HFFc6 (cell line): ENCODE results near the gene LRGUK. TPM values are rescaled to one million over a fixed set of nuclear protein-coding genes. Genes with fewer than 3 reads are reported as not detected.

Source experiments
- DNase-seq: peaks from one replicate; pipeline ENCODE4 v3.0.0-alpha.2; 2018
- H3K27ac Mint-ChIP-seq: 2 replicates; pipeline ENCODE4 v1.8.0; 2020; ENCODE audit warnings: mild to moderate bottlenecking, mixed read lengths
- H3K27me3 Mint-ChIP-seq: 2 replicates; pipeline ENCODE4 v1.8.0; 2021; ENCODE audit warnings: mild to moderate bottlenecking, moderate library complexity, mixed read lengths; ENCODE audit not compliant: insufficient read depth
- H3K36me3 Mint-ChIP-seq: 2 replicates; pipeline ENCODE4 v1.8.0; 2021; ENCODE audit warnings: low read depth, mixed read lengths
- H3K4me1 Mint-ChIP-seq: 2 replicates; pipeline ENCODE4 v1.8.0; 2020; ENCODE audit warnings: low read depth, mixed read lengths
- H3K4me3 Mint-ChIP-seq: 2 replicates; pipeline ENCODE4 v1.8.0; 2020; ENCODE audit warnings: mild to moderate bottlenecking, moderate library complexity, mixed read lengths
- H3K9me3 Mint-ChIP-seq: 2 replicates; pipeline ENCODE4 v1.8.0; 2020; ENCODE audit warnings: mild to moderate bottlenecking, mixed read lengths
- total RNA-seq, 6 experiments: library from RNA; stranded (reverse); fragmentation: NEBNext Ultra II Directional; extraction: Animal tissue kit (Norgen Biotek cat#: 25700); gene quantifications; 2 replicates in 1 of 6; 3 replicates in 5 of 6; pipeline ENCODE4 v1.2.3, GENCODE V29; 2021
- TF ChIP-seq, protein P1 (sequence below): fragments of 200-600 bp; sonication (generic); IDR thresholded peaks from 2 replicates; pipeline ENCODE4 v1.5.0; 2021; ENCODE audit warnings: antibody characterized with exemption, mild to moderate bottlenecking

Gene LRGUK
- total RNA-seq, 6 experiments from 2014 or later, result 0.07 to 0.32 (median 0.10) TPM; not detected in 3

DNA sequence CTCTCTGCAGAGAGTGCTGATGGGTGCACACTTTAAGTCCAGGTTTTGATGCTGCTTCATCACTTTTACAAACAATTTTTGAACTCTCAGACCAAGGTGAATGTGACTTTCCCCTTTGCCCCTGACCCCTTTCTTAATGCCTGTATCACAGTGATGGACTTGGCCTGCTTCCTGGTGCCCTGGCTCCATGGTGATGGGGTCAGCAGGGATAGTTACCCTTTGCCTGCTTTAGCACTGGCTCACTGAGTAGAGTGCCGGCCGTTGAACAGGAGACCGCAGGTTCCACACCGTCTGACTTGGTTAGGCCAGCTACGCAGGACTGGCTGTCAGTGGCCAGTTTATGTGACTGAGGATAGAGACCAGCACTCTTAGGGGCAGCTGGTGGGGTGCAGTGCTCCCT is 40.1 kb downstream of the LRGUK start:
- H3K27me3 Mint-ChIP-seq, result peaks cover 10% of the 10 kb centered on the region

DNA sequence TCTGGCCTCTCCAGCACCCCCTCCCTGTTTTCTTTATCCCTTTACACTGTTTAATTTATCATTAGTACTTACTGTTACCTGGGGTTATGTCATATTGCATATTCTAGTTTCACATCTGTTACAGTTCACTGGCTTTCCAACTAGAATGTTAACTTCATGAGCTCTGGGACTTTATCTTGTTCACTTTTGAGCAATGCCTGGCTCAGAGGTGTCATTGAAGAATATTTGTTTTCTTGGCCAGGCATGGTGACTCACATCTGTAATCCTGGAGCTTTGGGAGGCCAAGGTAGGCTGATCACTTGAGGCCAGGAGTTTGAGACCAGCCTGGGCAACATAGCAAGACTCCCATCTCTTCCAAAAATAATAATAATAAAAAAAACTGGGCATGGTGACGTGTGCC is 40.7 kb downstream of the LRGUK start:
- TF ChIP-seq, protein P1, sequence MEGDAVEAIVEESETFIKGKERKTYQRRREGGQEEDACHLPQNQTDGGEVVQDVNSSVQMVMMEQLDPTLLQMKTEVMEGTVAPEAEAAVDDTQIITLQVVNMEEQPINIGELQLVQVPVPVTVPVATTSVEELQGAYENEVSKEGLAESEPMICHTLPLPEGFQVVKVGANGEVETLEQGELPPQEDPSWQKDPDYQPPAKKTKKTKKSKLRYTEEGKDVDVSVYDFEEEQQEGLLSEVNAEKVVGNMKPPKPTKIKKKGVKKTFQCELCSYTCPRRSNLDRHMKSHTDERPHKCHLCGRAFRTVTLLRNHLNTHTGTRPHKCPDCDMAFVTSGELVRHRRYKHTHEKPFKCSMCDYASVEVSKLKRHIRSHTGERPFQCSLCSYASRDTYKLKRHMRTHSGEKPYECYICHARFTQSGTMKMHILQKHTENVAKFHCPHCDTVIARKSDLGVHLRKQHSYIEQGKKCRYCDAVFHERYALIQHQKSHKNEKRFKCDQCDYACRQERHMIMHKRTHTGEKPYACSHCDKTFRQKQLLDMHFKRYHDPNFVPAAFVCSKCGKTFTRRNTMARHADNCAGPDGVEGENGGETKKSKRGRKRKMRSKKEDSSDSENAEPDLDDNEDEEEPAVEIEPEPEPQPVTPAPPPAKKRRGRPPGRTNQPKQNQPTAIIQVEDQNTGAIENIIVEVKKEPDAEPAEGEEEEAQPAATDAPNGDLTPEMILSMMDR, result no peak
- no peaks in the 10 kb centered on the region for H3K36me3 Mint-ChIP-seq
- H3K4me3 Mint-ChIP-seq, result no peak overlapping the region
- no peak for DNase-seq
- no peaks in the 10 kb centered on the region for H3K4me1 Mint-ChIP-seq
- no peak overlapping the region for H3K27ac Mint-ChIP-seq
- H3K27me3 Mint-ChIP-seq, result peaks cover 10% of the 10 kb centered on the region
- H3K9me3 Mint-ChIP-seq, result no peaks in the 10 kb centered on the region

More for the DNA sequence above, 40.1 kb downstream of the LRGUK start:
- Mint-ChIP-seq H3K27ac (no peak overlapping the region), H3K4me3 (no peak overlapping the region), H3K36me3 (no peaks in the 10 kb centered on the region), H3K4me1 (no peaks in the 10 kb centered on the region), H3K9me3 (no peaks in the 10 kb centered on the region)
- DNase-seq, result no peak
- TF ChIP-seq, protein P1, result no peak

DNA sequence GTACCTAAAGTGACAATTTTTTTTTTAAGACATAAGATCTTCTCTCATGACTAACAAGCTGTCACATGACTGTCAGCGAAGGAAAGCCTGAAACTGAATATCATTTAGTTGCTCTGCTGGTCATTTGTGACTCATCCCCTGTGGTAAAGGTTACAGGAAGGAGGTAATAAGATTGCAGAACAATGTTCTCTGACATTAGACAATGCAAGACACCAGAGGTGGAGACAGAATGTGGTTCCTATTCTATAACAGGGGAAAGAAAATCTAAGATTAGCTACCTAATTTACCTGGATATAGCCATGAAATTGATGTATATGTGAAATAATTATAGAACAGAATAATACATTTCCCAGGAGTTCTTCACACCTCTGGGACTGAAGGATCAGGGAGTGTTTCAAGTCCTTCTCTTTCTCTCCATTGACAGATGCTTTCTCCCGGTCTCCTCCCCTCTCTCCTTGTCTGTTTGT is 47.7 kb downstream of the LRGUK start:
- no peaks in the 10 kb centered on the region for H3K36me3 Mint-ChIP-seq
- TF ChIP-seq, protein P1, result no peak
- H3K4me3 Mint-ChIP-seq, result peak overlapping the region; percentile 7; the same call in 1 of the 2 replicates
- peak; percentile 83 for DNase-seq
- H3K4me1 Mint-ChIP-seq, result peaks cover 23% of the 10 kb centered on the region
- H3K27me3 Mint-ChIP-seq, result peaks cover 8% of the 10 kb centered on the region
- H3K9me3 Mint-ChIP-seq, result no peaks in the 10 kb centered on the region
- no peak overlapping the region for H3K27ac Mint-ChIP-seq

DNA sequence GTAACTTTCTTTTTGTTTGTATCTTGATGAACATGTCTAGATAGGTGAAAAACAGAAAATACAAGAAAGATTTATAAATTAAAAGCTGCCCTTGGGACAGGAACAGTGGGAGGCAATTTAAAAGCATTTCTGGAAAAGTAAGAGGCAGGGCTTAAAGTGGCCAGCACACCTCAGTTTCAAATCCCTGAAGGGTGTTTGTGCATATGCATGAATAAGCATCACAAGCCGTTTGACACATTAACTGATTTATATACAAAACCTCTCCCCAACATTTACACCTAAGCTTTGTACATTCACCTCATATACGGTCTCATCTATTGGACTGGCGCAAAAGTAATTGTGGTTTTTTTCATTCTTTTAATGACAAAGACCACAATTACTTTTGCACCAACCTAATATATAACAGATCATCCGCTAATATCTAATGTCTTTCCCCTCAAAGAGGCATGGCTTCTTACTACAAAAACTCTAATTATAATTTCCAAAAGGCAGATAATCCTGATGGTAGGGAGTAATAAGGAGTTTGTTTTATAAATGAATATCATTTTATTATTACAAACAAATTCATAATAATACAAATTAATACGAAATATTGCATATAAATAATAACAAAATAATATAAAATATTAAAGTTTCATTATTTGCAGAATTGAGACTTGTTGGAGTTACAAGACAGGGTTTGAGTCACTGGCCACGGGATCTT is 48.3 kb downstream of the LRGUK start:
- no peaks in the 10 kb centered on the region for H3K36me3 Mint-ChIP-seq
- TF ChIP-seq, protein P1, result no peak

DNA sequence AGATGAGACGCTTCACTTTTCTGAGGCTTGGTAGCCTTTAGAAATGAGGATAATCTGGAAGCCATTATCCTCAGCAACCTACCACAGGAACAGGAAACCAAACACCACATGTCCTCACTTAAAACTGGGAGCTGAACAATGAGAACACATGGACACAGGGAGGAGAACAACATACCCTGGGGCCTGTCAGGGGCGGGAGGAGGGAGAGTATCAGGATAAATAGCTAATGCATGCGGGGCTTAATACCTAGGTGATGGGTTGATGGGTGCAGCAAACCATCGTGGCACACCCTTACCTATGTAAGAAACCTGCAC is 48.9 kb downstream of the LRGUK start:
- no peak for DNase-seq
- Mint-ChIP-seq H3K4me3 (peak overlapping the region; percentile 53), H3K9me3 (no peaks in the 10 kb centered on the region), H3K4me1 (peaks cover 23% of the 10 kb centered on the region), H3K27ac (no peak overlapping the region), H3K36me3 (no peaks in the 10 kb centered on the region), H3K27me3 (peaks cover 8% of the 10 kb centered on the region)
- TF ChIP-seq, protein P1, result no peak

More for the DNA sequence above, 48.3 kb downstream of the LRGUK start:
- Mint-ChIP-seq H3K4me3 (peak overlapping the region; percentile 53), H3K27ac (no peak overlapping the region), H3K4me1 (peaks cover 23% of the 10 kb centered on the region), H3K9me3 (no peaks in the 10 kb centered on the region), H3K27me3 (peaks cover 8% of the 10 kb centered on the region)
- no peak for DNase-seq
